Skin epidermis (tissue), 12 donors: ENCODE data around the gene PSMD9.
A peak's percentile ranks its signal among the peaks of the same experiment; 100 is the strongest.
"Not testable (repeated sequence)": the region's sequence is repeated elsewhere in the genome, so short reads cannot be mapped to it uniquely, and the experiment has no call there.

Source experiments
- H3K27ac ChIP-seq, 21 experiments: fragments of 200-600 bp; sonication (generic) in 11 of 21; one replicate each; pipeline ENCODE4 v1.5.0; 2020; ENCODE audit warnings: mild to moderate bottlenecking in 3 of 21, inconsistent platforms in 2 of 21, moderate library complexity in 2 of 21
- H3K4me3 ChIP-seq, 7 experiments: fragments of 200-600 bp; sonication (generic) in 2 of 7; one replicate each; pipeline ENCODE4 v1.5.0; 2020; ENCODE audit warnings: inconsistent platforms in 2 of 7, mild to moderate bottlenecking in 2 of 7, moderate library complexity in 1 of 7

The PSMD9 gene

GRCh38 chr12:121871467-121871866 is 17.1 kb upstream of the PSMD9 start:
- H3K27ac ChIP-seq = no peak overlapping the region
- H3K4me3 ChIP-seq = no peak overlapping the region

DNA sequence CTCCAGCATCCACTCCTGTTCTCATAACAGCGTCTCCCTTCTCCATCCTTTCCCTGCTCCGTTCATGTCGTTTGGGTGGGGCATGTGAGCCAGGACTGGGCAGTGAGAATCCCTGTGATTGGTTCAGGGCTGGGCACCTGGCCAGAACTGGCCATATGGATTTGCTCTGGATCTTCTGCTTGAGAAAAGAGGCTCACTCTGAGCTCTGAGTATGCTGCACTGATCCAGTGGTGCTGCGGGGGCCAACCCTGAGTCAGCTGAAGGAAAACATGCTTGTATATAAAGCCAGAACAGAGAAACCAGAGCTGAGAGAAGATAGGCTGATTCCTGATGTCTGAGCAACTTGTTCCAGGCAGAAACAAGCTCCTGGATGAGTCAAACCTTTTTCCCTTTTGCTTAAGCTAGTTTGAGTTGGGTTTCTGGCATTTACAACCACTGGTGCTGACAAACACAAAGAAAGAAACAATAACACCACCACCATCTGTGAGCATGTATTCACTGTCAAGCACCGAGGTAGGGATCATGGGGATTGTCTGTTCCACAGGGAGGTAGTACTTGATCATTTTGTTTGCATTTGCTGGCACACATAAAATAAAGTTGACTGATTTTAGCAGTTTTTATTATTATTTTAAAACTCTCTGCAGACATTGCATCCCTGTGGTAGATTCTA is 15.9 kb upstream of the PSMD9 start:
- Histone ChIP-seq H3K4me3 (no peak overlapping the region), H3K27ac (peak overlapping the region in 3 of 21 experiments; percentile 12 to 47 (median 42))

DNA sequence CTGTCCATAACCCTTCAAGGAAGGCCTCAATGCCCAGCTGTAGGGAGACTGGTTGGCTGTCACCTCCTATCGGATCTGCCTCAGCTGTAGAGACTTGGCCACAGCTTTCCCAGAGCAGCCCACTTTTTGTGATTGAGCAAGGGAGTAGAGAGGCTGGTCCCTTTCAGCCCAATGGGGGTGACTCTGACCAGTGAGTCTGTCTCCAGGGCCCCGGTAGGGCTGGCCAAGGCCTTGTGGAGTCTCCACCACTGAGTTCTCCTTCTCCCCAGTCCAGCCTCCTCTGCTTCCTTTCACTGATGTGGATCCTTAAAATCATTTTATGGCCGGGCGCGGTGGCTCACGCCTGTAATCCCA is 15.4 kb upstream of the PSMD9 start:
- peak overlapping the region in 3 of 21 experiments; percentile 12 to 47 (median 42) for H3K27ac ChIP-seq
- no peak overlapping the region for H3K4me3 ChIP-seq

DNA sequence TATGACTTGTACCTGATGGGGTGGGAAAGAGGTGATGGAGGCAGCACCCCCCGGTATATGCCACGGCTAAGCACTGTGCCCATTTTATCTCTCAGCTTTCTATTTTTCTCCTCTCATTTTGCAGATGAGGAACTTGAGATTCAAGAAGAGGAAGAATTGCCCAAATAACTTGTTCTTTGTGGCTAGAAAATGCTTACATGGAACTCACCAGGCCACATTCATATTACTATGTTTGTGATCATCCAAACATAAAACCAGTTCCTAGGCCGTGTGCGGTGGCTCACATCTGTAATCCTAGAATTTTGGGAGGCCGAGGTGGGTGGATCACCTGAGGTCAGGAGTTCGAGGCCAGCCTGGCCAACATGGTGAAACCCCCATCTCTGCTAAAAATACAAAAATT is 14.5 kb upstream of the PSMD9 start:
- peak overlapping the region in 1 of 21 experiments; percentile 42 for H3K27ac ChIP-seq

GRCh38 chr12:121875582-121875981 is 13.0 kb upstream of the PSMD9 start:
- no peak overlapping the region for H3K27ac ChIP-seq
- no peak overlapping the region for H3K4me3 ChIP-seq

More for the DNA sequence above, 14.5 kb upstream of the PSMD9 start:
- H3K4me3 ChIP-seq = no peak overlapping the region

DNA sequence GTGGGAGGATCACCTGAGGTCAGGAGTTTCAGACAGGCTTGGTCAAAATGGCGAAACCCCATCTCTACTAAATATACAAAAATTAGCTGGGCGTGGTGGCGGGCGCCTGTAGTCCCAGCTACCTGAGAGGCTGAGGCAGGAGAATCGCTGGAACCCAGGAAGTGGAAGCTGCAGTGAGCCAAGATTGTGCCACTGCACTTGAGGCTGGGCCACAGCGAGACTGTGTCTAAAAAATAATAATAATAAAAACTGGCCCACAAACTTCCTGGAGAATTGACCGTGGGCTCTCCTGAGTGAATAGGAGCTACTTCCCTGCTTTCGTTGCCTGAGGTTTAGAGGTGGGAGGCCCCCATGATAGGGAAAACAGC is 12.5 kb upstream of the PSMD9 start:
- not testable (repeated sequence) for H3K27ac ChIP-seq, H3K4me3 ChIP-seq

- Histone ChIP-seq H3K27ac (no peak overlapping the region), H3K4me3 (no peak overlapping the region)
Observed at GRCh38 chr12:121883315-121883660, 5.3 kb upstream of the PSMD9 start.

GRCh38 chr12:121885129-121885528 is 3.5 kb upstream of the PSMD9 start:
- not testable (repeated sequence) for H3K27ac ChIP-seq, H3K4me3 ChIP-seq

DNA sequence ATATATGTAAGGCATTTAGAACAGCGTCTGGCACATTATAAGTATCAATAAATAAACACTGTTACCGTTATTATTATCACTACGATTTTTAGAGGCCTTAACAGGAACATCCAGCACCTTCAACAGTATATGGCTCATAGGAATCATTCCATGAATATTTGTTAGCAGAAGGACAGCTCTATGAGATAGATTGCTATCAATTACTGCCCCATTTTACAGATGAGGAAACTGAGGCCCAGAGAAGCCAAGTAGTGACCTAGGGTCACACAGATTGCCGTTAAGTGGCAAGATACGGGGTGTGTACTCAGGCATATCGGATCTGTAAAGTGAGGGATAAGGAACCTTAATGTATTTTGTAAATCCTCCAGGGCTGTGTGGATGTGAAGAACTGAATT is 510 bp upstream of the PSMD9 start:
- peak overlapping the region; percentile 49 to 81 (median 71) for H3K4me3 ChIP-seq

DNA sequence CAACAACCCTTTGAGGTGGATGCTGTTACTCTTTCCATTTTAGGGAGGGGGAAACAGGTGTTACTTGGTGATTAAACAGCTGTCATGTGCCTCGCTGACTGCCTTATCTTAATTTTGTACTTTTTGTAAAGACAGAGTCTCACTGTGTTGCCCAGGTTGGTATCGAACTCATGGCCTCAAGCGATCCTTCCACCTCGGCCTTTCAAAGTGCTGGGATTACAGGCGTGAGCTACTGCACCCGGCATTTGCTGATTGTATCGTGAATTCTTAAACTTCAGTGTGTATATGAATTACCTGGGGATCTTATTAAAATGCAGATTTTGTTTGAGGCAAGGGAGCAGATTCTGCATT is 659 bp downstream of the PSMD9 start:
- Histone ChIP-seq H3K27ac (peak overlapping the region in 20 of 21 experiments; percentile 85 to 98 (median 96)), H3K4me3 (peak overlapping the region; percentile 49 to 81 (median 71))

More for the DNA sequence above, 510 bp upstream of the PSMD9 start:
- peak overlapping the region in 12 of 21 experiments; percentile 43 to 97 (median 94) for H3K27ac ChIP-seq

DNA sequence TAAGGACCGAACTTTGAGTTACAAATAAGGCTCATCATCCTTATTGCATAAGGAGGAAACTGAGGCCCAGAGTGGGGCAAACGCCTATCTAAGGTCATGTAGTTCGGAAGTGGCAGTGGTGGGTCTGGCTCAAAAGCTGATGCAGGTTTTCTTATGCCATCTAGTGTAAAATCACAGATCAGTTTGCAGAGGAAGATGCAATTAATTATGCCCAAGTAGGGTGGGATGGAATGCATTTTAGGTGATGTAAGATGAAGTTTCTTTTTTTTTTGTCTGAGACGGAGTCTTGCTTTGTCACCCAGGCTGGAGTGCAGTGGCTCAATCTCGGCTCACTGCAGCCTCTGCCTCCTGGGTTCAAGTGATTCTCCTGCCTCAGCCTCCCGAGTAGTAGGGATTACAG is 1.1 kb downstream of the PSMD9 start:
- Histone ChIP-seq H3K4me3 (peak overlapping the region; percentile 49 to 81 (median 71)), H3K27ac (peak overlapping the region in 16 of 21 experiments; percentile 85 to 98 (median 96))

DNA sequence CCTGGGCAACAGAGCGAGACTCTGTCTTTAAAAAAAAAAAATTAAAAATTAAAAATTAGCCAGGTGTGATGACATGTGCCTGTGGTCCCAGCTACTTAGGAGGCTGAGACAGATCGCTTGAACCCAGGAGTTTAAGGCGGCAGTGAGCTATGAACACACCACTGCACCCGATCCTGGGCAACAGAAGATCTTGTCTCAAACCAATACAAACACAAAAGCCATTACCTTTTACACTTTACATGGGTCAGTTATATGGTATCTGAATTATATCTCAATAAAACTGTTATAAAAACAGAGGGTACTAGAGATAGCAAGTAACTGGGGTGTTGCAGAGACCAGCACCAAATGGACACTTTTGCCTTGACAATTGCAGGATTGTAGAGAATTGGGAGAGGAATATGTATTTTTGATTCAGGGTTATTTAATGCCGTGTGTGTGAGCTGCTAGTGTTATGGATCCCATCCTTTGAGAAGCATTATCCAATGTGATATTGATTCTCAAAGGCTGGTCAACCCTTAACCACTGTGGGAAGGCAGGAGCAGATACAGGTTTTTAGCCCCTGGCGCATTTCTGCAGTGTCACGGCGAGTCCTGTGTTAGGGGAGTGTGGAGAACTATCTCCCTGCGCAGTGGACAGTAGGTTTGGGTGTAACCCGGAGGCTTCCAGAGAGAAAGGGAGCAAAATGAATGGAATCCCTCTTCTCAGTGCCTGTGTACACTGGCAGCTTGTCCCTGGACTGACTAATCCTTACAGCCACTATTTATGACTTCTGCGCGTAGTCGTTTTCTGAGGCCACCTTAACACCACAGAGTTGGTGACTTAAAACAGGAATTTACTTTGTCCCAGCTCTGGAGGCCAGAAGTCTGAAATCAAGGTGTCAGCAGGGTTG is 4.3 kb downstream of the PSMD9 start:
- Histone ChIP-seq H3K27ac (peak overlapping the region in 3 of 21 experiments; percentile 4 to 26 (median 20)), H3K4me3 (no peak overlapping the region)

DNA sequence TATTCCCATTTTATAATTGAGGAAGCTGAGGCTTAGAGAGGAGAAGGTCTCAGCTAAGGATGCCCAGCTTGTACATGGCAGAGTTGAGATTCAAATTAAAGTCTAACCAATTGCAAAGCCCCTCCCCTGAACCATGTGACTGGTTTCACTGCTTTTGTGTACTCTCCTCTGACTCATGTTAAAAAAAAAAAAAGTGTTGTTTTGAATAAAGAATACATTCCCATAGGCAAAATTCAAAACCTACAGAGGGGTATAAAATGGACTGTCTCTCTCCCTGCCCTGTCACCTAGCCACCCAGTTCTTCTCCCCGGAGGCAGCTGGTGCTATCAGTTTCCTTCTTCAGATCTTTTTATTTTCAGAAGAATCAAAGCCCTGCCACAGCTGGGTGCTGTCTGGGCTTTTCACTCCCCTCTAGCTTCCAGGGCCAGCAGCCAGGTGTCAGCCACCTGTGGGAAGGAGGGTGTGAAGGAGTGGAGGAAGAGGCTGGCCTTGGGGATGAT is 5.4 kb downstream of the PSMD9 start:
- peak overlapping the region in 6 of 21 experiments; percentile 0 to 69 (median 24) for H3K27ac ChIP-seq
- no peak overlapping the region for H3K4me3 ChIP-seq

DNA sequence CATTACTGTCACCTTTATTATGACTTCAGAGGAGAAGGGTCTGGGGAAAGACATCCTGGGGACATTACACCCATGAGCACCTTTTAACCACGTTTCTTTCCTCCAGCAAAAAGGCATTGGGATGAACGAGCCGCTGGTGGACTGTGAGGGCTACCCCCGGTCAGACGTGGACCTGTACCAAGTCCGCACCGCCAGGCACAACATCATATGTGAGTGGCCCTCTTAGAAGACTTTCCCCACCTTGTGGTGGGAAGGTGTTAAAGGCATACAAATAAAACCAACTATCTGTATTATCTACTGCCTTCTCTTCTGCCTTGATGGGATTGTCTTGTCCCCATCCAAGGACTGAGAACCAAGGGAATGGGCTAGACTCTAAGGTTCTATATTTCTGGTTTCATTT is 6.0 kb downstream of the PSMD9 start:
- Histone ChIP-seq H3K4me3 (no peak overlapping the region), H3K27ac (peak overlapping the region in 5 of 21 experiments; percentile 0 to 50 (median 18))

GRCh38 chr12:121898287-121898686 is 9.7 kb downstream of the PSMD9 start:
- Histone ChIP-seq H3K4me3 (no peak overlapping the region), H3K27ac (no peak overlapping the region)

DNA sequence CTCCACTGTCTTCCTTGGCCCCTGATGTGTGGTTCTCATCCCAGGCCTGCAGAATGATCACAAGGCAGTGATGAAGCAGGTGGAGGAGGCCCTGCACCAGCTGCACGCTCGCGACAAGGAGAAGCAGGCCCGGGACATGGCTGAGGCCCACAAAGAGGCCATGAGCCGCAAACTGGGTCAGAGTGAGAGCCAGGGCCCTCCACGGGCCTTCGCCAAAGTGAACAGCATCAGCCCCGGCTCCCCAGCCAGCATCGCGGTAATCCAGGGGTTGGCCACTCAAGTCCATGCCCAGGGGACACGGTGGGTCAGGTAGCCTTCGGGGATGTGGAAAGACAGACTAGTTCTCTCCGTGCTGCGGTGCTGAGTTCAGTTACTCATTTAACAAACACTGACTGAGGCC is 11.0 kb downstream of the PSMD9 start:
- Histone ChIP-seq H3K4me3 (no peak overlapping the region), H3K27ac (no peak overlapping the region)

- Histone ChIP-seq H3K4me3 (no peak overlapping the region), H3K27ac (no peak overlapping the region)
Observed at GRCh38 chr12:121903202-121903601, 14.6 kb downstream of the PSMD9 start.

- Histone ChIP-seq H3K27ac (no peak overlapping the region), H3K4me3 (no peak overlapping the region)
Observed at GRCh38 chr12:121905746-121906145, 17.2 kb downstream of the PSMD9 start.

GRCh38 chr12:121908702-121909101 is 20.1 kb downstream of the PSMD9 start:
- no peak overlapping the region for H3K4me3 ChIP-seq
- H3K27ac ChIP-seq = no peak overlapping the region

GRCh38 chr12:121911824-121912585 is 23.4 kb downstream of the PSMD9 start:
- Histone ChIP-seq H3K4me3 (no peak overlapping the region), H3K27ac (peak overlapping the region in 2 of 21 experiments; percentile 33 to 51)
